H1 (cell line): Measurements from ENCODE around the gene FES. TPM values are rescaled to one million over a fixed set of nuclear protein-coding genes. Genes with fewer than 3 reads are reported as not detected.

Source experiments
- CTCF ChIA-PET: fragments of 300-600 bp; sonication (Branson Sonifier 250); formaldehyde crosslinking; loops from one replicate; lab custom pipeline; 2021; ENCODE audit not compliant: partially characterized antibody; lab: Charles Lee
- POLR2A ChIA-PET: fragments of 300-600 bp; sonication (Branson Sonifier 250); formaldehyde crosslinking; loops from one replicate; lab custom pipeline; 2021; ENCODE audit warnings: inconsistent platforms; ENCODE audit not compliant: partially characterized antibody; lab: Charles Lee
- DNase-seq, 2 experiments: peaks; one replicate each; pipeline versions ENCODE4 v3.0.0 to v3.0.0-alpha.2; 2010 to 2022; ENCODE audit warnings: low spot score in 2 of 2, low read depth in 1 of 2, mixed read lengths in 1 of 2
- FAIRE-seq: peaks from 2 replicates; lab custom pipeline; 2011; peaks lifted over from hg19 to GRCh38; lab: Jason Lieb, UNC
- H2AFZ ChIP-seq: 2 replicates; pipeline ENCODE4 v1.8.1; 2012; ENCODE audit warnings: low read length, inconsistent platforms
- H2AK5ac ChIP-seq: 2 replicates; pipeline ENCODE4 v1.6.1; 2013; ENCODE audit warnings: low read depth, low read length
- H2BK120ac ChIP-seq: replicated peaks from 2 replicates; pipeline ENCODE3; 2013; ENCODE audit warnings: low read depth, low read length, inconsistent platforms
- H2BK12ac ChIP-seq: 2 replicates; pipeline ENCODE4 v1.6.1; 2013; ENCODE audit warnings: low read depth, low read length
- H2BK15ac ChIP-seq: 2 replicates; pipeline ENCODE4 v1.6.1; 2013; ENCODE audit warnings: low read length
- H2BK20ac ChIP-seq: 2 replicates; pipeline ENCODE4 v1.6.1; 2013; ENCODE audit warnings: low read length
- H2BK5ac ChIP-seq: 2 replicates; pipeline ENCODE4 v1.6.1; 2013; ENCODE audit warnings: low read depth, low read length
- H3K14ac ChIP-seq: 2 replicates; pipeline ENCODE4 v1.6.1; 2013; ENCODE audit warnings: inconsistent platforms; ENCODE audit not compliant: insufficient read length
- H3K18ac ChIP-seq: 2 replicates; pipeline ENCODE4 v1.6.1; 2013; ENCODE audit warnings: low read length; ENCODE audit errors: extremely low read depth
- H3K23ac ChIP-seq: 2 replicates; pipeline ENCODE4 v1.6.1; 2013; ENCODE audit warnings: inconsistent platforms; ENCODE audit not compliant: insufficient read length
- H3K23me2 ChIP-seq: 2 replicates; pipeline ENCODE4 v1.6.1; 2013; ENCODE audit warnings: low read depth, low read length
- H3K27ac ChIP-seq: 2 replicates; pipeline ENCODE4 v1.6.1; 2011; ENCODE audit warnings: low read depth, low read length, inconsistent platforms
- H3K27me3 ChIP-seq, 4 experiments: replicated peaks in 1 of 4; 1 replicate in 1 of 4; 2 replicates in 3 of 4; pipeline versions ENCODE4 v1.6.1 to v1.8.1; 2011 to 2013; ENCODE audit warnings: low read length in 3 of 4, mild to moderate bottlenecking in 3 of 4, inconsistent platforms in 2 of 4, mixed read lengths in 2 of 4, moderate library complexity in 1 of 4; ENCODE audit not compliant: control insufficient read depth in 3 of 4, insufficient read depth in 3 of 4; ENCODE audit errors: extremely low read depth in 1 of 4
- H3K36me3 ChIP-seq, 4 experiments: 2 replicates each; pipeline versions ENCODE4 v1.6.1 to v1.8.1; 2011 to 2013; ENCODE audit warnings: mild to moderate bottlenecking in 4 of 4, low read length in 3 of 4, moderate library complexity in 2 of 4, control low read depth in 1 of 4, inconsistent platforms in 1 of 4; ENCODE audit not compliant: insufficient read depth in 4 of 4, control insufficient read depth in 2 of 4
- H3K4ac ChIP-seq: replicated peaks from 2 replicates; pipeline ENCODE3; 2013; ENCODE audit warnings: low read length, low read depth, mixed read lengths, inconsistent platforms; ENCODE audit not compliant: insufficient read length
- H3K4me1 ChIP-seq, 4 experiments: replicated peaks in 1 of 4; 1 replicate in 1 of 4; 2 replicates in 3 of 4; pipeline versions ENCODE4 v1.6.1 to v1.8.1; 2011 to 2013; ENCODE audit warnings: low read length in 3 of 4, inconsistent platforms in 2 of 4, mixed read lengths in 1 of 4; ENCODE audit not compliant: insufficient read depth in 4 of 4, control insufficient read depth in 3 of 4
- H3K4me2 ChIP-seq, 2 experiments: 2 replicates each; pipeline versions ENCODE4 v1.6.1 to v1.8.1; 2011 to 2013; ENCODE audit warnings: low read depth in 2 of 2, low read length in 2 of 2, control low read depth in 1 of 2, inconsistent platforms in 1 of 2, mild to moderate bottlenecking in 1 of 2; ENCODE audit not compliant: insufficient read depth in 1 of 2
- H3K4me3 ChIP-seq, 4 experiments: fragments of 200-600, 300-600 bp in 1 of 4; sonication (generic), shearing (Covaris generic), sonication (Bioruptor Twin) in 1 of 4; 2 replicates each; pipeline versions ENCODE4 v1.5.1 to v1.8.1; 2011 to 2016; ENCODE audit warnings: low read length in 4 of 4, low read depth in 3 of 4, control low read depth in 2 of 4, inconsistent platforms in 2 of 4, mild to moderate bottlenecking in 2 of 4, mixed read lengths in 1 of 4, moderate library complexity in 1 of 4; ENCODE audit not compliant: insufficient read depth in 2 of 4; ENCODE audit errors: extremely low read depth in 1 of 4
- H3K56ac ChIP-seq: replicated peaks from 2 replicates; pipeline ENCODE3; 2013; ENCODE audit warnings: low read depth, mild to moderate bottlenecking, mixed read lengths, low read length, inconsistent platforms; ENCODE audit not compliant: insufficient read length
- H3K79me1 ChIP-seq: 2 replicates; pipeline ENCODE4 v1.6.1; 2013; ENCODE audit warnings: low read depth, low read length, control low read depth
- H3K79me2 ChIP-seq, 2 experiments: 2 replicates each; pipeline versions ENCODE4 v1.6.1 to v1.8.1; 2012 to 2013; ENCODE audit warnings: low read length in 2 of 2, mild to moderate bottlenecking in 2 of 2, inconsistent platforms in 1 of 2; ENCODE audit not compliant: insufficient read depth in 2 of 2, control insufficient read depth in 1 of 2
- H3K9ac ChIP-seq, 4 experiments: replicated peaks in 1 of 4; 1 replicate in 1 of 4; 2 replicates in 3 of 4; pipeline versions ENCODE4 v1.6.1 to v1.8.1; 2011 to 2013; ENCODE audit warnings: low read depth in 3 of 4, low read length in 3 of 4, control low read depth in 2 of 4, mild to moderate bottlenecking in 2 of 4, moderate library complexity in 2 of 4, inconsistent platforms in 1 of 4; ENCODE audit errors: extremely low read depth in 1 of 4
- H3K9me3 ChIP-seq, 2 experiments: 2 replicates each; pipeline versions ENCODE4 v1.6.1 to v1.8.1; 2012 to 2013; ENCODE audit warnings: mild to moderate bottlenecking in 2 of 2, moderate library complexity in 2 of 2, control low read depth in 1 of 2, inconsistent platforms in 1 of 2, low read depth in 1 of 2, low read length in 1 of 2, mixed read lengths in 1 of 2; ENCODE audit not compliant: insufficient read depth in 2 of 2
- H4K20me1 ChIP-seq, 2 experiments: replicated peaks in 1 of 2; 2 replicates each; pipeline versions ENCODE3 to v1.8.1; 2011 to 2013; ENCODE audit warnings: inconsistent platforms in 2 of 2, low read length in 2 of 2, mild to moderate bottlenecking in 1 of 2; ENCODE audit not compliant: insufficient read depth in 2 of 2, control insufficient read depth in 1 of 2
- H4K5ac ChIP-seq: 2 replicates; pipeline ENCODE4 v1.6.1; 2013; ENCODE audit warnings: low read length, low read depth, mixed read lengths, inconsistent platforms; ENCODE audit not compliant: insufficient read length
- H4K8ac ChIP-seq: 2 replicates; pipeline ENCODE4 v1.8.0; 2013; ENCODE audit warnings: mild to moderate bottlenecking, moderate library complexity, low read length, inconsistent platforms; ENCODE audit not compliant: insufficient read depth; ENCODE audit errors: extremely low read depth
- H4K91ac ChIP-seq: replicated peaks from 2 replicates; pipeline ENCODE3; 2013; ENCODE audit warnings: low read length, mixed read lengths, inconsistent platforms; ENCODE audit not compliant: insufficient read length
- BRCA1 ChIP-seq: IDR thresholded peaks from 2 replicates; pipeline ENCODE4 v1.6.1; 2012; ENCODE audit warnings: low read depth, low read length, improper control_type of control experiment
- CBX8 ChIP-seq: fragments of 300-800, 300-1000 bp; sonication (generic); IDR thresholded peaks from 2 replicates; pipeline ENCODE4 v1.7.1; 2016; ENCODE audit warnings: low read depth, low read length, borderline replicate concordance
- CHD2 ChIP-seq: IDR thresholded peaks from 2 replicates; pipeline ENCODE4 v1.6.1; 2012; ENCODE audit warnings: low read length, improper control_type of control experiment
- HDAC6 ChIP-seq: IDR thresholded peaks from one replicate; pipeline ENCODE4 v1.7.1; 2012; ENCODE audit warnings: low read depth, mild to moderate bottlenecking, inconsistent platforms, low read length, moderate library complexity
- JUN ChIP-seq: IDR thresholded peaks from 2 replicates; pipeline ENCODE4 v1.6.1; 2011; ENCODE audit warnings: low read depth, mild to moderate bottlenecking, improper control_type of control experiment, low read length
- JUND ChIP-seq: IDR thresholded peaks from 2 replicates; pipeline ENCODE4 v1.6.1; 2011; ENCODE audit warnings: mild to moderate bottlenecking, improper control_type of control experiment, low read length
- KDM5A ChIP-seq: fragments of 200-600 bp; IDR thresholded peaks from 2 replicates; pipeline ENCODE4 v1.7.1; 2012; ENCODE audit warnings: mild to moderate bottlenecking, low read length, inconsistent platforms, mixed read lengths
- MAFK ChIP-seq: IDR thresholded peaks from 2 replicates; pipeline ENCODE4 v1.6.1; 2012; ENCODE audit warnings: low read depth, mild to moderate bottlenecking, improper control_type of control experiment, low read length
- TCF12 ChIP-seq: IDR thresholded peaks from 2 replicates; pipeline ENCODE4 v1.6.1; 2011; ENCODE audit warnings: low read depth, mild to moderate bottlenecking, low read length
- WGBS, 2 experiments: shearing (Covaris generic) in 1 of 2; methylation state at CpG; one replicate each; pipeline versions ENCODE4 v1.1.6 to v1.1.7; 2013 to 2015; ENCODE audit warnings: low lambda C conversion rate in 2 of 2, mixed read lengths in 2 of 2, inconsistent platforms in 1 of 2, low coverage in 1 of 2, missing lambda C conversion rate in 1 of 2; ENCODE audit not compliant: insufficient replicate concordance in 2 of 2, insufficient coverage in 1 of 2, insufficient read length in 1 of 2; ENCODE audit errors: extremely low coverage in 1 of 2, missing lambda C conversion rate in 1 of 2; 5-methylcytosine and 5-hydroxymethylcytosine counted together
- polyA plus RNA-seq, 7 experiments: library from polyadenylated mRNA; depleted of rRNA in 3 of 7; stranded (reverse) in 5 of 7; unstranded in 2 of 7; fragments of >200 nt in 5 of 7; fragments of 200-250 nt in 2 of 7; gene quantifications; 1 replicate in 5 of 7; 2 replicates in 1 of 7; 4 replicates in 1 of 7; pipeline versions ENCODE4 v1.2.1 to v1.2.3, GENCODE V29; 2011 to 2013; ENCODE audit warnings: missing spikeins in 2 of 7, mixed read lengths in 2 of 7
- total RNA-seq: library from RNA; stranded (reverse); fragmentation: NEBNext Ultra II Directional; extraction: Animal tissue kit (Norgen Biotek cat#: 25700); gene quantifications from 2 replicates; pipeline ENCODE4 v1.2.1, GENCODE V29; 2021

The FES gene
- total and polyA plus RNA-seq, 2 of the 8 experiments (the other 6 are each of a cell fraction or from before 2014, with no cell fraction given), result 8.5 to 8.6 TPM

- Histone ChIP-seq H3K36me3 (no peaks in the 10 kb centered on the region), H3K4me1 (peaks cover 12 to 23% (median 14%) of the 10 kb centered on the region in 4 experiments), H3K4me2 (no peak overlapping the region), H2BK5ac (no peak overlapping the region), H3K4me3 (no peak overlapping the region), H2BK15ac (no peak overlapping the region), H2BK20ac (0 out of 2 replicates have a peak overlapping the region, but pooled peaks have one; percentile 7), H2AFZ (no peak overlapping the region), H3K27me3 (no peaks in the 10 kb centered on the region), H3K18ac (no peak overlapping the region), H2AK5ac (0 out of 2 replicates have a peak overlapping the region, but pooled peaks have one; percentile 2), H2BK12ac (no peak overlapping the region), H3K4ac (no peak overlapping the region), H4K91ac (no peak overlapping the region), H3K23ac (no peak overlapping the region), H4K20me1 (no peaks in the 10 kb centered on the region), H3K9me3 (no peaks in the 10 kb centered on the region), H3K27ac (no peak overlapping the region), H4K5ac (no peak overlapping the region), H3K79me2 (no peaks in the 10 kb centered on the region), H3K23me2 (peaks cover 4% of the 10 kb centered on the region; the same call in 1 of the 2 replicates), H2BK120ac (no peak overlapping the region), H3K14ac (no peak overlapping the region), H3K56ac (no peak overlapping the region), H4K8ac (no peak overlapping the region), H3K9ac (no peak overlapping the region), H3K79me1 (no peaks in the 10 kb centered on the region)
- TF ChIP-seq TCF12 (no peak), JUND (no peak), CBX8 (no peak), CHD2 (no peak), BRCA1 (no peak), KDM5A (no peak), HDAC6 (no peak), JUN (no peak), MAFK (no peak)
- ChIA-PET POLR2A (no interaction called here), CTCF (no interaction called here)
- DNase-seq (no peak), FAIRE-seq (no peak)
- WGBS, 2 experiments, result 90% methylated on average over 16 of the region's 16 CpGs; no CpG with 5 or more reads in 1 of the 2 experiments
Observed at GRCh38 chr15:90866161-90866715, 18.1 kb upstream of the FES start.
